GM12801 (cell line): ENCODE data around the gene CFAP45.

Source experiments
- CTCF ChIP-seq: IDR thresholded peaks from one replicate; pipeline ENCODE4 v1.5.1; 2011; ENCODE audit warnings: control low read depth; ENCODE audit not compliant: insufficient read length; ENCODE audit errors: extremely low read depth

The CFAP45 gene

GRCh38 chr1:159848326-159848725 lies 51.6 kb downstream of the CFAP45 start:
- TF ChIP-seq CTCF, result no peak

GRCh38 chr1:159847231-159847630 lies 52.7 kb downstream of the CFAP45 start:
- no peak for TF ChIP-seq CTCF

GRCh38 chr1:159845751-159846629 lies 54.0 kb downstream of the CFAP45 start:
- TF ChIP-seq CTCF, result no peak

- TF ChIP-seq CTCF, result no peak
Observed at GRCh38 chr1:159843459-159843858, 56.5 kb downstream of the CFAP45 start.

- no peak for TF ChIP-seq CTCF
Observed at GRCh38 chr1:159841749-159842148, 58.2 kb downstream of the CFAP45 start.

GRCh38 chr1:159839116-159839849 lies 60.7 kb downstream of the CFAP45 start:
- no peak for TF ChIP-seq CTCF

- TF ChIP-seq CTCF, result no peak
Observed at GRCh38 chr1:159838715-159839114, 61.2 kb downstream of the CFAP45 start.
